Measurements from ENCODE around the gene TPO. TPM values are rescaled to one million over a fixed set of nuclear protein-coding genes. Genes with fewer than 3 reads are reported as not detected.
"Not testable (repeated sequence)": the region's sequence is repeated elsewhere in the genome, so short reads cannot be mapped to it uniquely, and the experiment has no call there.

The TPO gene
- total RNA-seq, 1 experiment from 2014 or later, result not detected

- H3K4me3 ChIP-seq, result no peak overlapping the region
- DNase-seq, result no peak
These were observed 144.2 kb downstream of the TPO start for GRCh38 chr2:1557467-1557820.

DNA sequence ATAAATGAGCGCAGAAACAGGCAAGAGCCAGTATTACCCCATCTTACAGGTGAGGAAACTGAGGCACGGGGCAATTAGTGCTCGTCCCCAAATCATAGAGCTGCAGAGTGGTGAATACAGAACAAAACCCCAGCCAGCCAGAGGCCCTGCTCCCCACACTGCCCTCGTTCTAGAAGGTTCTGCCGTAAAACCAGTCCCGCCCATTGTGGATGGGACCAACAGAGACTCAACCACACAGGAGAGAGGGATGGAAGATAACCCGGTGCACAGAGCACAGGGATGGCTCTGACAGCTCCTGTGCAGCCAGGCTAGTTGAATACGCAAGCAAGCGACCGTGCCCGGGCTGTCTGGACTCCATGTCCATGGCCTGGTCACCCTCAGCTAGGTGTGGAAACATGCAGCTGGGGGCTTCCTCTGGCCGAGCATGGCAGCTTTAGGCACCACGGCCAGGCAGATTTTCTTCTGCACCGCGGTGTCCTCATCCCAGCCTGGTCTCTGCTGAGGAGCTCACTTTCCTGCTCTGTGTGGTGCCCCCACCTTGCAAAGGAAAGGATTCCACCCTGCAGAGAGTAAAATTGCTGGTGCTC lies 146.4 kb downstream of the TPO start:
- no peaks in the 10 kb centered on the region for H3K9me3 ChIP-seq (replicated peaks)
- H3K27me3 ChIP-seq, result peaks cover 15% of the 10 kb centered on the region
- H3K4me1 ChIP-seq, result no peaks in the 10 kb centered on the region
- H3K27ac ChIP-seq, result no peak overlapping the region
- H3K4me3 ChIP-seq, result no peak overlapping the region
- DNase-seq, result no peak
- no peaks in the 10 kb centered on the region for H3K36me3 ChIP-seq

More at GRCh38 chr2:1557467-1557820, 144.2 kb downstream of the TPO start:
- Histone ChIP-seq H3K27ac (no peak overlapping the region), H3K4me1 (no peaks in the 10 kb centered on the region), H3K36me3 (no peaks in the 10 kb centered on the region), H3K27me3 (peaks cover 25% of the 10 kb centered on the region), H3K9me3 (replicated peaks) (no peaks in the 10 kb centered on the region)

- no peaks in the 10 kb centered on the region for H3K9me3 ChIP-seq (replicated peaks)
- no peak overlapping the region for H3K27ac ChIP-seq
- H3K4me3 ChIP-seq, result no peak overlapping the region
- DNase-seq, result no peak
- H3K27me3 ChIP-seq, result peaks cover 15% of the 10 kb centered on the region
- no peaks in the 10 kb centered on the region for H3K36me3 ChIP-seq
- no peaks in the 10 kb centered on the region for H3K4me1 ChIP-seq
These were observed 148.0 kb downstream of the TPO start for GRCh38 chr2:1561259-1561658.

- H3K4me3 ChIP-seq, result no peak overlapping the region
- peaks cover 12% of the 10 kb centered on the region for H3K27me3 ChIP-seq
- H3K27ac ChIP-seq, result no peak overlapping the region
- DNase-seq, result no peak
- no peaks in the 10 kb centered on the region for H3K4me1 ChIP-seq
- H3K9me3 ChIP-seq (replicated peaks), result no peaks in the 10 kb centered on the region
- H3K36me3 ChIP-seq, result no peaks in the 10 kb centered on the region
These were observed 148.7 kb downstream of the TPO start for GRCh38 chr2:1561811-1562421.

DNA sequence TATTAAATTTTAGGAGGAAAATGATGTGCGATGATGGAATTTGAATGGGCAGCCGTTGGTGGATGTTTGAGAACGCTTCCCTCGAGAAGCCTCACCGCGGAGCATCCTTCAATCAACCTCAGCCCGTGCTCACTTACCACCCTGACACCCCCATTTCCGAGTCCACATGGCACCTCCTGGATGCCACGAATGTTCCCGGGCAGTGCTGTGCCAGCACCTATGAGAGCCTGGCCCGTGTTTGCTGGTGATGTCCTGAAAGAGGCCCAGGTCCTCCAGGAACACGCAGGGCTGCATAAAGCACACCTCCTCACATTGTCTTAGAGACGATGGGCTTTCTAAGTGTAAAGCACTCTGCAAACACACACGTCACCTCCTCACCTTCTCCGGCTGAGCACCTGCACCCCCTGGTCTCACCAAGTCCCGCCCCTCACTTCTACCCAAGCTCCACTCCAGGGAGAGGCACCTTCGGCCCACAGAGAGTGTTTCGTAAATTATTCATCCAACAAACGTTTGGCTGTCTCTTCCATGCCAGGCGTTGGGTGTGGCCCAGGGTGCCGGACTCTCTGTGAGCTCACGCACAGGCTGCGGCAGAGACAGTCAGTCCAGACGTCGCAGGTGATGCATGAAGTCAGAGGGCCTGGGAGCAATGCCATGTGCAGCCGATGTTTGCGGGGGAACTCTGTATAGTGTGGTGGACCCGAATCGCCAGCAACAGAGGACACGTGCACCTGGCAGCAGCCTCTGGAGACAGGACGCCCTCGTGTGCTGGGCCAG lies 150.0 kb downstream of the TPO start:
- no peak for DNase-seq
- Histone ChIP-seq H3K27me3 (peaks cover 12% of the 10 kb centered on the region; the same call in 1 of the 2 replicates), H3K9me3 (replicated peaks) (no peaks in the 10 kb centered on the region), H3K4me1 (no peaks in the 10 kb centered on the region), H3K27ac (no peak overlapping the region), H3K36me3 (no peaks in the 10 kb centered on the region), H3K4me3 (no peak overlapping the region)

DNA sequence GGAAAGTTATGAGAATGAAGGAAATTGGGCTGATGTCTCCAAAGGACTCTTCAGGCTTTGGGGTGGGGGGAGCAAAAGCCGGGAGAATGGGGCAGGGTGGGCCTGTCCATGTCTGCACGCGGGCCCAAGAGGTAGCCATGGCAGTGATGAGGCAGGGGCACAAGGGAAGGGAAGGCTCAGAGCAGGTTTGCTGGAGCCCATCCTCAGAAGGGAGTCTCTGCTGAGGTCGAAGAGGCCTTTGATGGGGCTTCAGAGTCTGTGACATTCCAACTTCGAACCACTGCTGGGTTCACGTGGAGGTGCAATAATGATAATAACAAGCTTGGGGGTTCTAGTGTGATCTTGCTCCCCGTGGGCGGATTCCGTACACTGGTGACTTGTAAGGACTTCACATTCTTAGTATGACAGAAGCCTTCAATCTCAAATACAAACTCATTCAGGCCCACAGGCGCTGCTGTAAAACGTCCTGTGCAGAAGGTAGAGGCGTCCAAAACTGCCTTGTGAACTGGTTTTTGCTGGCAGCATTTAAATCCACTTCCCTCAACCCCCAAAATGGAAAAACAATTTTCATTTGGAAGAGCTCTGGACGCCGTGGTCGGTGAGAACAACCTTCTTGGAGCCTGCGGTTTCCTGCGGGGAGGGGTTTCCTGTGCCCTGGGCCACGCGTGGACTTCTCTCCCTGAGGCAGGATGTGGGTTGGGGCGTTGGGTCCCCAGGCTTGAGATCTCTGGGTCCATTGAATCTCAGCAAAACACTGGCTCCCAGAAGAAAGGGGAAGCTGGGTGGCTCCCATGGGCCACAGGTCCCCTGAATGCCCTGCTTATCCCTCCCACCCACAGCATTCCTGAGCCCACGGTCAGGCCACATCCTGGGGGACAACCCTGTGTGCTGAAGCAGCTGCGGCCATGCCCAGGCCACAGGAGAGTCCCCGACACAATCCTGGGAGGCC lies 151.0 kb downstream of the TPO start:
- H3K36me3 ChIP-seq, result no peaks in the 10 kb centered on the region
- no peak overlapping the region for H3K4me3 ChIP-seq
- H3K27ac ChIP-seq, result no peak overlapping the region
- H3K4me1 ChIP-seq, result no peaks in the 10 kb centered on the region
- no peak for DNase-seq
- H3K27me3 ChIP-seq, result peaks cover 12% of the 10 kb centered on the region; the same call in 1 of the 2 replicates
- H3K9me3 ChIP-seq (replicated peaks), result no peaks in the 10 kb centered on the region

- Histone ChIP-seq H3K4me1 (no peaks in the 10 kb centered on the region), H3K27ac (no peak overlapping the region), H3K9me3 (replicated peaks) (no peaks in the 10 kb centered on the region), H3K36me3 (no peaks in the 10 kb centered on the region), H3K4me3 (no peak overlapping the region), H3K27me3 (0 out of 2 replicates have a peak, but pooled peaks cover 3% of the 10 kb centered on the region)
- no peak for DNase-seq
These were observed 154.5 kb downstream of the TPO start for GRCh38 chr2:1567556-1568344.

DNA sequence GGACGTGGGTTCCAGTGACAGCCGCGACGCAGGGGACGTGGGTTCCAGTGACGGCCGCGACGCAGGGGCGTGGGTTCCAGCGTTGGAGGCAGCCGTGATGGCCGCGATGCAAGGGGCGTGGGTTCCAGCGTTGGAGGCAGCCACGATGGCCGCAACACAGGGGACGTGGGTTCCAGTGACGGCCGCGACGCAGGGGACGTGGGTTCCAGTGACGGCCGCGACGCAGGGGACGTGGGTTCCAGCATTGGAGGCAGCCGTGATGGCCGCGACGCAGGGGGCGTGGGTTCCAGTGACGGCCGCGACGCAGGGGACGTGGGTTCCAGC lies 155.0 kb downstream of the TPO start:
- not testable (repeated sequence) for H3K27ac ChIP-seq; DNase-seq; H3K9me3 ChIP-seq (replicated peaks); H3K4me1 ChIP-seq; H3K4me3 ChIP-seq; H3K27me3 ChIP-seq; H3K36me3 ChIP-seq

DNA sequence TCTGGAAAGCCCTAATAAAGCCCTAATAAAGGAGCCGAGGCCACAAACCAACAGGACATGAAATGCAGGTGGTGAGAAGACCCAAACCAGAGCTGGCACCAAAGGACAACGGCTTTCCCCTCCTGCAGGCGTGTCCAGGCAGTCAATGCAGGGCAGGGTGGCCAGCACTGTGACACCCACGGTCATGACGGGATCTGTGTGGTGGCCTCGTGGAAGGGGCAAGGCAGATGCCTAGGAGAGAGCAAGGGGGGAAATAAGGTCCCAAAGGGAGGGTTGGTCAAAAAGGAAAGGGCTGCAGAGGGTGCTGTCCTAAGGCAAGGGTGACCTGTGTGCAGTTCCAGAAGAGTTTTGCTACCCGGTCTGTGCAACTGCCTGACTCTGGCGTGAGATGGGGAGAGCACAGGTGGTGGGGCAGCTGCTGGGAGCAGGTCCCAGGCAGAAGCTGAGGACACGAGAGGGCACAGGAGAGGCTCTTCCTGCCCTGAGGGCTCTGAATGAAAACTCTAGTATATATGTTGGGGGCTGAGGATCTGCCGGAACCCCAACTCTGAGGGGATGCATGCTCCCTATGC lies 156.7 kb downstream of the TPO start:
- H3K4me3 ChIP-seq, result no peak overlapping the region
- H3K27me3 ChIP-seq, result no peaks in the 10 kb centered on the region; the same call in 1 of the 2 replicates
- no peaks in the 10 kb centered on the region for H3K9me3 ChIP-seq (replicated peaks)
- no peak for DNase-seq
- H3K36me3 ChIP-seq, result no peaks in the 10 kb centered on the region
- H3K4me1 ChIP-seq, result no peaks in the 10 kb centered on the region
- H3K27ac ChIP-seq, result no peak overlapping the region

- no peak overlapping the region for H3K4me3 ChIP-seq
These were observed 158.5 kb downstream of the TPO start for GRCh38 chr2:1571477-1572417.

DNA sequence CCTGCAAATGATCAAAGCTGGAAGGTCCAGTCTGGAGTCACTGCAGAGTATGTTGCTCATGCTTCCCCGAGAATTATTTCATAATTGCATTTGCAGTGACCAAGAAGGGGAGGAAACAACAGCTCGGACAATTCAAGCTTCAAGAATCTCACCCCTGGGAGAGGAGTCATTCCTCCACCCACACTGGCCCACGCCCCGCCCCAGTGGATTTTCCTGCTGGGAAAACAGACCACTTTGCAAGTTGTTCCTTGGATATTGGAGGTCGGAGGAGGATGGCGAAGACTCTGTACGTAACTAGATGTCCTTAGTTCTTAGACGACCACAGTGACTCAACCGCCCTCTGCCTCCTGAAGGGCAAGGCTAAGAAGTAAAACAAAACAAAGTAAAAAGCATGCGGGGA lies 159.4 kb downstream of the TPO start:
- Histone ChIP-seq H3K27me3 (no peaks in the 10 kb centered on the region; the same call in none of the 2 replicates), H3K27ac (no peak overlapping the region), H3K36me3 (no peaks in the 10 kb centered on the region), H3K9me3 (replicated peaks) (no peaks in the 10 kb centered on the region), H3K4me1 (no peaks in the 10 kb centered on the region), H3K4me3 (no peak overlapping the region)
- DNase-seq, result no peak

More at GRCh38 chr2:1571477-1572417, 158.5 kb downstream of the TPO start:
- H3K4me1 ChIP-seq, result no peaks in the 10 kb centered on the region
- no peaks in the 10 kb centered on the region for H3K9me3 ChIP-seq (replicated peaks)
- no peak for DNase-seq
- no peak overlapping the region for H3K27ac ChIP-seq
- H3K27me3 ChIP-seq, result no peaks in the 10 kb centered on the region; the same call in none of the 2 replicates
- no peaks in the 10 kb centered on the region for H3K36me3 ChIP-seq

GRCh38 chr2:1577846-1578245 lies 164.6 kb downstream of the TPO start:
- Histone ChIP-seq H3K4me3 (no peak overlapping the region), H3K4me1 (peaks cover 3% of the 10 kb centered on the region; the same call in 1 of the 2 replicates), H3K9me3 (replicated peaks) (no peaks in the 10 kb centered on the region), H3K27me3 (peaks cover 4% of the 10 kb centered on the region), H3K36me3 (no peaks in the 10 kb centered on the region), H3K27ac (no peak overlapping the region)
- DNase-seq, result no peak
